ENCODE data around the gene TOMM70. TPM values are rescaled to one million over a fixed set of nuclear protein-coding genes. Genes with fewer than 3 reads are reported as not detected.
"Not testable (repeated sequence)": the region's sequence is repeated elsewhere in the genome, so short reads cannot be mapped to it uniquely, and the experiment has no call there.

Gene TOMM70
- total and polyA plus RNA-seq, 2 donors: 37.0 to 96.6 TPM

- 80% methylated on average over 8 of the region's 8 CpGs for WGBS
Measured at GRCh38 chr3:100368441-100368840, 32.4 kb downstream of the TOMM70 start.

GRCh38 chr3:100366424-100366823 lies 34.5 kb downstream of the TOMM70 start:
- DNase-seq (ENCODE audit: extremely low spot score): no peak
- H3K4me1 ChIP-seq (ENCODE audit: insufficient read depth): no peaks in the 10 kb centered on the region
- WGBS: 68% methylated on average over 2 of the region's 2 CpGs
- peaks cover 4% of the 10 kb centered on the region for H3K36me3 ChIP-seq (ENCODE audit: insufficient read depth)
- no peak overlapping the region for H3K4me3 ChIP-seq (ENCODE audit: low read depth, low read length)
- H3K27ac ChIP-seq (ENCODE audit: low read depth): no peak overlapping the region

More at GRCh38 chr3:100368441-100368840, 32.4 kb downstream of the TOMM70 start:
- Histone ChIP-seq H3K4me3 (ENCODE audit: low read depth, low read length) (no peak overlapping the region), H3K4me1 (ENCODE audit: insufficient read depth) (no peaks in the 10 kb centered on the region), H3K27ac (ENCODE audit: low read depth) (no peak overlapping the region), H3K36me3 (ENCODE audit: insufficient read depth) (peaks cover 4% of the 10 kb centered on the region)
- no peak for DNase-seq (ENCODE audit: extremely low spot score)

- WGBS: 96% methylated on average over 3 of the region's 3 CpGs
- DNase-seq (ENCODE audit: extremely low spot score): no peak
- no peak overlapping the region for H3K4me3 ChIP-seq (ENCODE audit: low read depth, low read length)
- H3K27ac ChIP-seq (ENCODE audit: low read depth): no peak overlapping the region
- no peaks in the 10 kb centered on the region for H3K4me1 ChIP-seq (ENCODE audit: insufficient read depth)
- peaks cover 4% of the 10 kb centered on the region for H3K36me3 ChIP-seq (ENCODE audit: insufficient read depth)
Measured at GRCh38 chr3:100364421-100364820, 36.5 kb downstream of the TOMM70 start.

- DNase-seq (ENCODE audit: extremely low spot score): no peak
- no peaks in the 10 kb centered on the region for H3K4me1 ChIP-seq (ENCODE audit: insufficient read depth)
- H3K4me3 ChIP-seq (ENCODE audit: low read depth, low read length): no peak overlapping the region
- H3K27ac ChIP-seq (ENCODE audit: low read depth): no peak overlapping the region
- WGBS: 76% methylated on average over 1 of the region's 1 CpG
- no peaks in the 10 kb centered on the region for H3K36me3 ChIP-seq (ENCODE audit: insufficient read depth)
Measured at GRCh38 chr3:100361897-100362296, 39.0 kb downstream of the TOMM70 start.

DNA sequence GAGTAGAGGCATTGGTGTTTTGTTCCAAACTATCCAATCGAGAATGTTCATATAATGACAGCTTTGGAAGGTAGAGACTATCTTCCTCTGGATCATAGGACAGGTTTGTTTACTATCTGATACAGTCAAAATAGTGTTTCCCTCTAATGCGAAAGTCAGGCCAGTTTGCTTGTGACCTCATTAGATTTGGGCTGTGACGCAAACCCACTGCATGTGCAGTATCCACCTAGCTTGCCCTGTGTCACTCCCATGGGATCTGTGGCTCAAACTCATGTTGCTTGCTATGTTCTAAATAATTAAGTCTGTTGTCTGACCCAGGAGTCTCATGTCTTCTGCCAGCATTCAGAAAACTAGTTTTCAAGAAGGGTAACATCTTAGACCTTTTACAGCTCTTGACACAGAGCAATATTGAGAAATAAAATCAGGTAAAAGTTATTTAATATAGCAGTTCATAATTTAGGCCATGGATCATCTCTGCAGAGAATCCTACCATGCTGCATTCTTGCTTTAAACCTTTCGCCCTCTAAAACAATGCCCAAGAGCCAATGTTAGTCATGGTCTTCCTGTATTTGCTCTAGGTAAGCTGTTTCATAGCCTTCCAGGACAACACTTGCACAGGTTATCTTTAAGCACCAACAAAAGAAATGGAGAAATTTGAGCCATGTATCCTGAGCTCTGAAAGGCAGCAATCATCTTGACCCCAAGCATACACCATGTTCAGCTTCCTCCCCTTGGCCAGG lies 40.0 kb downstream of the TOMM70 start:
- no peak overlapping the region for H3K4me3 ChIP-seq (ENCODE audit: low read depth, low read length)
- DNase-seq (ENCODE audit: extremely low spot score): no peak
- 83% methylated on average over 4 of the region's 4 CpGs for WGBS
- no peaks in the 10 kb centered on the region for H3K4me1 ChIP-seq (ENCODE audit: insufficient read depth)
- no peak overlapping the region for H3K27ac ChIP-seq (ENCODE audit: low read depth)
- H3K36me3 ChIP-seq (ENCODE audit: insufficient read depth): peaks cover 2% of the 10 kb centered on the region

DNA sequence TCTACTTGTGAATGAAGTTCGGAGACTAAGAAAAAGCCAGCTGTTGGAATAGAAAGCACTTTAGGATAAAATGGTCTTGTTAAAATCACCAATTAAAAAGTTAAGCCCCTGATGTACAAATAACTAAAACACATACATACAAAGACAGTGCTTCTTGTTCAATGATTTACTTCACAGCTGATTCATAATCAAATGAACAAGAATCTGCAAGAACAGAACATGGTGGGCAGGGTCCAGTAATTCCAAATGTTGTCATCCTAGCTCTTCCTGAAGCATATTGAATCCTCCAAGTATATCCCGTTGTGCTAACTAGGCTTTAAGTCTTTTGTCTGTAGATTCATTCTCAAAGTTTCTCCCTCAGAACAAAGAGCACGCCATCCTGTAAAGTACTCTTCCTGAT lies 41.9 kb downstream of the TOMM70 start:
- no peak for DNase-seq (ENCODE audit: extremely low spot score)
- no peak overlapping the region for H3K4me3 ChIP-seq (ENCODE audit: low read depth, low read length)
- no peaks in the 10 kb centered on the region for H3K4me1 ChIP-seq (ENCODE audit: insufficient read depth)
- no peak overlapping the region for H3K27ac ChIP-seq (ENCODE audit: low read depth)
- peaks cover 2% of the 10 kb centered on the region for H3K36me3 ChIP-seq (ENCODE audit: insufficient read depth)
- 91% methylated on average over 3 of the region's 3 CpGs for WGBS

DNA sequence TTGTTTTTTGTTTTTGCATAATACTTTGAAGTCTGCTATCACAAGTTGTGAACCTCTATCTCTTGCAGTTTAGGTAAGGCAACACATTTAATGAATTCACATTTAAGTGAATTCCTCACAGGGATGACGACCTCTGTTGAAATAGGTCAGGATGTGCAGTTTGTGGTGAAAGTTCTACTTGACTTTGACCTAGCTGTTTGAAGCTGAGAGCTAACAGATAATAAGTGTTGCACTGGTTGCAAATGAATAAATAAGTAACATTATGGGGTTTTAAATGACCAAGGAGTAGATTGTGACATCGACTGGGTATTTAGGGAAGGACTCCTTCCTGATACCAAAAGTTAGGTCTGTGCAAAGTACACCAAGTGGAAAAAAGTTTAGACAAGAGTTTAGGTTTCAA lies 42.5 kb downstream of the TOMM70 start:
- H3K36me3 ChIP-seq (ENCODE audit: insufficient read depth): peaks cover 2% of the 10 kb centered on the region
- 95% methylated on average over 2 of the region's 2 CpGs for WGBS

DNA sequence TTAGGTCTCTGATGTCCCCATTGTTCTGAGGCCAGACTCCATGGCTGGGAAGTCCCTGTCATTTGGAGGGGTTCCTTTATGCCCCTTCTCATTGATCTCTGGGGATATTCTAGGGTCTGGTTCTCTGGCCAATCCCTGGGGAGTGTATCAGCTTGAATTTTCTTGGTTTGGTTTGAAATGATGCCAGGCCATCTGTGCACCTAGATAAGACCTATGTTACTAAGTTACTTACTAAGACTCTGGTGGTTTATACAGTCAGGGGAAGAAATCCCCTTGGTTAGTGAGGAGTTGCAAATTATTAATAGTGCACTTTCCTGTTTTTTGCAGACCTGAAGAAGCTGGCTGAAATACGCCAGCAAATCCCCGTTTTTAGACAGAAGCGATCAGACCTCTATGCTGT lies 46.0 kb downstream of the TOMM70 start:
- H3K27ac ChIP-seq (ENCODE audit: low read depth): no peak overlapping the region
- H3K4me3 ChIP-seq (ENCODE audit: low read depth, low read length): no peak overlapping the region
- no peaks in the 10 kb centered on the region for H3K4me1 ChIP-seq (ENCODE audit: insufficient read depth)
- DNase-seq (ENCODE audit: extremely low spot score): no peak
- 84% methylated on average over 3 of the region's 3 CpGs for WGBS
- peaks cover 8% of the 10 kb centered on the region for H3K36me3 ChIP-seq (ENCODE audit: insufficient read depth)

More for the DNA sequence above, 42.5 kb downstream of the TOMM70 start:
- Histone ChIP-seq H3K4me1 (ENCODE audit: insufficient read depth) (no peaks in the 10 kb centered on the region), H3K4me3 (ENCODE audit: low read depth, low read length) (no peak overlapping the region), H3K27ac (ENCODE audit: low read depth) (no peak overlapping the region)
- DNase-seq (ENCODE audit: extremely low spot score): no peak

- DNase-seq (ENCODE audit: extremely low spot score): no peak
- Histone ChIP-seq H3K4me3 (ENCODE audit: low read depth, low read length) (no peak overlapping the region), H3K4me1 (ENCODE audit: insufficient read depth) (no peaks in the 10 kb centered on the region), H3K27ac (ENCODE audit: low read depth) (no peak overlapping the region), H3K36me3 (ENCODE audit: insufficient read depth) (peaks cover 11% of the 10 kb centered on the region)
- WGBS: 85% methylated on average over 10 of the region's 10 CpGs
Measured at GRCh38 chr3:100352296-100353231, 48.3 kb downstream of the TOMM70 start.

GRCh38 chr3:100351770-100352169 lies 49.1 kb downstream of the TOMM70 start:
- peaks cover 11% of the 10 kb centered on the region for H3K36me3 ChIP-seq (ENCODE audit: insufficient read depth)
- H3K27ac ChIP-seq (ENCODE audit: low read depth); DNase-seq (ENCODE audit: extremely low spot score); H3K4me3 ChIP-seq (ENCODE audit: low read depth, low read length); H3K4me1 ChIP-seq (ENCODE audit: insufficient read depth): not testable (repeated sequence)
- WGBS: 100% methylated on average over 1 of the region's 2 CpGs

DNA sequence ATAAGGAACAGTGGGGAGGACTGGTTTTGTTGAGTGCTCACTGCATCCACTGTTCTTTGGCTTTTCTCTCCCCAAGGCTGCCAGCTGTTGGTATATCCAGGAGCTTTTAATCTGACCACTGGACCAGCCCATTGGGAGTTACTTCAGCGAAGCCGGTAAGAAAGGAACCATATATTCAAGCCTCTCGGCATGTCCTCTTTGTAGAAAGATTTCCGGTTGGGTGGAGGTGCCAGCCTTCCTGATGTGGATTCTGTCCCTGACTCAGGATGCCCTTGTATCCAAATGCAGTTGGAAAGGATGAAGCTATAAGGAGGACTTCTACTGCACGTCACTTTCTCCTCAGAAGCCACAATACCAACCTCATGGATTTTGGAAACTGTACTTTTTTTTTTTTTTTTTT lies 52.2 kb downstream of the TOMM70 start:
- 95% methylated on average over 5 of the region's 5 CpGs for WGBS
- Histone ChIP-seq H3K27ac (ENCODE audit: low read depth) (no peak overlapping the region), H3K4me1 (ENCODE audit: insufficient read depth) (no peaks in the 10 kb centered on the region), H3K36me3 (ENCODE audit: insufficient read depth) (peaks cover 9% of the 10 kb centered on the region), H3K4me3 (ENCODE audit: low read depth, low read length) (no peak overlapping the region)
- DNase-seq (ENCODE audit: extremely low spot score): no peak

- no peaks in the 10 kb centered on the region for H3K4me1 ChIP-seq (ENCODE audit: insufficient read depth)
- H3K27ac ChIP-seq (ENCODE audit: low read depth): no peak overlapping the region
- H3K4me3 ChIP-seq (ENCODE audit: low read depth, low read length): no peak overlapping the region
- 95% methylated on average over 1 of the region's 1 CpG for WGBS
- H3K36me3 ChIP-seq (ENCODE audit: insufficient read depth): peaks cover 7% of the 10 kb centered on the region
- no peak for DNase-seq (ENCODE audit: extremely low spot score)
Measured at GRCh38 chr3:100340527-100340926, 60.4 kb downstream of the TOMM70 start.

DNA sequence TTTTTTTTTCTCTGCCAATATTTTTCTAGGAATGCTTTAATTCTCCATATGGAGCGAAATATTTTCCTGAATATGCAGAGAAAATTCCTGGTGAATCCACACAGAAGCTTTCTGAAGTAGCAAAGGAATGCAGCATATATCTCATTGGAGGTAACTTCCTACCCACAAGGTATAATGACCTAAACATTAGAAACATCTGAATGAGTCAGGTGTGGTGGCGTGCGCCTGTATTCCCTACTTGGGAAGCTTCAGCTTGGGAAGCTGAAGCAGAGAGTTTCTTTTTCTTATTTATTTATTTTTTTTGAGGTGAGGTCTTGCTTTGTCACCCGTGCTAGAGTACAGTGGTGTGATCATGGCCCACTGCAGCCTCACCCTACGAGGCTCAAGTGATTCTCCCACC lies 61.1 kb downstream of the TOMM70 start:
- no peak overlapping the region for H3K4me3 ChIP-seq (ENCODE audit: low read depth, low read length)
- no peak overlapping the region for H3K27ac ChIP-seq (ENCODE audit: low read depth)
- peaks cover 7% of the 10 kb centered on the region for H3K36me3 ChIP-seq (ENCODE audit: insufficient read depth)
- no peak for DNase-seq (ENCODE audit: extremely low spot score)
- no peaks in the 10 kb centered on the region for H3K4me1 ChIP-seq (ENCODE audit: insufficient read depth)
- 95% methylated on average over 5 of the region's 5 CpGs for WGBS

- WGBS: 87% methylated on average over 10 of the region's 10 CpGs
Measured at GRCh38 chr3:100338911-100339310, 62.0 kb downstream of the TOMM70 start.

More at GRCh38 chr3:100338911-100339310, 62.0 kb downstream of the TOMM70 start:
- DNase-seq (ENCODE audit: extremely low spot score): no peak
- H3K4me3 ChIP-seq (ENCODE audit: low read depth, low read length): no peak overlapping the region
- no peak overlapping the region for H3K27ac ChIP-seq (ENCODE audit: low read depth)
- H3K36me3 ChIP-seq (ENCODE audit: insufficient read depth): peaks cover 7% of the 10 kb centered on the region
- no peaks in the 10 kb centered on the region for H3K4me1 ChIP-seq (ENCODE audit: insufficient read depth)
